ENCODE results near the gene TMUB2. TPM values are rescaled to one million over a fixed set of nuclear protein-coding genes. Genes with fewer than 3 reads are reported as not detected.
"Not testable (repeated sequence)": the region's sequence is repeated elsewhere in the genome, so short reads cannot be mapped to it uniquely, and the experiment has no call there.

TMUB2 gene
- total RNA-seq, result 27.9 TPM

DNA sequence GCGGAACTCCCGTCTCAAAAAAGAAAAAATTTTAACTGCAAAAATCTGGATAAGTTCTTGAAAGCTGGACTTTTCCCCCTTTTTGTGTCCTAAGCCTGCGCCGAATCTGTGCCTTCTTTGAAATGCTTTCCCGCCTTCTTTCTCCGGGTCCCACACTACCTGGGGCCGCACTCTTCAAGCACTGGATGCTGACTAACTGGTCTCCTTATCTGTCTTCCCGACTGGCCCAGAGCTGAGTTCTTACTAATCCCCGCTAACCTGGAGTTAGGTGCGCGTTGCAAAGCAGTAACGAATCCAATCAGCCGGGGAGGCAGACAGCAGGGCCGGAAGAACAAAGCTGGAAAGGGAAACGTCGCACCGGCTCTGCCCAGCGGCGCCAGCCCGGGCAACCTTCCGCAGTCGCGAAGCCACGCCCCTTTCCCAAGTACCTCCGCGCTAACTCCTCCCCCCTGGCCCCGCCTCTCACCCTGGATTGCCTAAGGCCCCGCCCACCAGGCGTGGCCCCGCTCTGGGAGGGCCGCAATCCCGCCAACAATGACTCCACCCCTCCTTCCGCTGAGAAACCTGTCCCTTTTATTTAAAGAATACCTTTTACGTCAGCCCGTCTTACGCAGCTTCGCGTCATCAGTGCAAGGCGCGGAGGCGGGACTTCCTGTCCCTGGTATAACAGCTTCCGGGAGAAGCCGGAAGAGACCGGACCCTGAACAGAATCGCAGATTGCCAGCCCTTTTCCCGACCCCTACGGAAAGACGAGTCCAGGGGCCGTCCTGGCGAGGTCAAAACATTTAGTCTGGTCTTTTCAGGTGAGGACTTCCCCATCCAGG is at the start of gene TMUB2:
TMUB2 (plus strand) TSS at position 666 of the 824 bp plus-strand sequence. CDS start 737 bp downstream, outside the sequence.
- TF ChIP-seq, protein P1, sequence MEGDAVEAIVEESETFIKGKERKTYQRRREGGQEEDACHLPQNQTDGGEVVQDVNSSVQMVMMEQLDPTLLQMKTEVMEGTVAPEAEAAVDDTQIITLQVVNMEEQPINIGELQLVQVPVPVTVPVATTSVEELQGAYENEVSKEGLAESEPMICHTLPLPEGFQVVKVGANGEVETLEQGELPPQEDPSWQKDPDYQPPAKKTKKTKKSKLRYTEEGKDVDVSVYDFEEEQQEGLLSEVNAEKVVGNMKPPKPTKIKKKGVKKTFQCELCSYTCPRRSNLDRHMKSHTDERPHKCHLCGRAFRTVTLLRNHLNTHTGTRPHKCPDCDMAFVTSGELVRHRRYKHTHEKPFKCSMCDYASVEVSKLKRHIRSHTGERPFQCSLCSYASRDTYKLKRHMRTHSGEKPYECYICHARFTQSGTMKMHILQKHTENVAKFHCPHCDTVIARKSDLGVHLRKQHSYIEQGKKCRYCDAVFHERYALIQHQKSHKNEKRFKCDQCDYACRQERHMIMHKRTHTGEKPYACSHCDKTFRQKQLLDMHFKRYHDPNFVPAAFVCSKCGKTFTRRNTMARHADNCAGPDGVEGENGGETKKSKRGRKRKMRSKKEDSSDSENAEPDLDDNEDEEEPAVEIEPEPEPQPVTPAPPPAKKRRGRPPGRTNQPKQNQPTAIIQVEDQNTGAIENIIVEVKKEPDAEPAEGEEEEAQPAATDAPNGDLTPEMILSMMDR (IDR thresholded peaks at IDR 0.05), result no peak
- intact Hi-C loops (cut with DNase I), result loop anchor here (1.0 to 5.0 kb wide), 6 partner anchors 14 to 114 kb away; partner anchors contain the start of genes G6PC3 and HDAC5
- no peaks in the 10 kb centered on the region for H3K9me3 ChIP-seq
- peaks cover 5 to 22% of the 10 kb centered on the region in 2 donors for H3K4me1 ChIP-seq
- H3K36me3 ChIP-seq, result peaks cover 22 to 35% of the 10 kb centered on the region in 2 donors
- no peaks in the 10 kb centered on the region for H3K27me3 ChIP-seq
- peak within 1 kb of the TSS; percentile 75 to 92 for H3K4me3 ChIP-seq
- peak within 1 kb of the TSS; percentile 96 to 97 for H3K27ac ChIP-seq
- peak; percentile 98 to 99 for DNase-seq (ENCODE audit: low spot score in 2 of 2)

DNA sequence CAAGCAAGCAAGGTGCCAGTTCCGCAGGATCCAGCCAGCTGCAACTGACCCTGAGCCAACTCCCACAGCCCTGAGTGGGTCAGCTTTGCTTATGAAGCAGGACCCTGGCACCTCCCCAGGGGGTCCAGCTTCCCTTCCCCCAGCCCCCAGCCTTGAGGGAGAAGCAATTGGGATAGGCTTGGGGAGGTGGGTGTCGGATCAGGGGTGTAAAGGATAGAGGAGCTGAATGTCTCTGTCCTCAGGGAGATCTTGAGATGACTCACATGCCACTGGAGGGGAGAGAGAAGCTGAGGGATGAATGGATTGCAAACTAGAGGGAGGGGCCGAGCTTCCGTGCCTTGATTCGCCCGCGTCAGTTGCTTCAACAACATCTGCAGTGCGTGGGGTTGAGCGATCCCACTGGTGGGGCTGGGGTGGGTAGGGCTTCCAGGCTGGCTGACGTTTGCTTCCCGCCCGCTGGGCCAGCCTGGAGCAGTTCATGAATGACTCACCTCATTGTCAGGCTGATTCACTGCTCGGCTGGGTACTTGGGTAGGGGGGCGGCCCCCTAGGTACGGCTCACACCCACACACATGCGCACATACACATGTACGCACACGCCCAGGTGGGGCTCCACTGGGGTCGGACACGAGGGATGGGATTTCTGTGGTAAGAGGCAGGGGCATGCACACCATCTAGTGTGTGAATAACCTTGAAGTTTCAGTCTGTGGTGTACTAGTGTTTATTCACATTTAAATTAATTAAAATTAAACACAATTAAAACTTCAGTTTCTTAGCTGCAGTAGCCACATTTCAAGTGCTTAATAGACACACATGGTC is 48.7 kb upstream of the TMUB2 start:
- Histone ChIP-seq H3K36me3 (no peaks in the 10 kb centered on the region), H3K9me3 (no peaks in the 10 kb centered on the region), H3K4me1 (peaks cover 0 to 10% of the 10 kb centered on the region in 2 donors), H3K27me3 (no peaks in the 10 kb centered on the region), H3K4me3 (peak overlapping the region in 1 of 2 donors; percentile 32), H3K27ac (peak overlapping the region; percentile 72 to 78)
- DNase-seq (ENCODE audit: low spot score in 2 of 2), result peak; percentile 91 to 98
- intact Hi-C loops (cut with DNase I), result loop anchor here (1.0 to 2.0 kb wide), 4 partner anchors 14 to 67 kb away; partner anchors contain the start of genes G6PC3 and TMUB2
- TF ChIP-seq, protein P1 (IDR thresholded peaks at IDR 0.05), result no peak

DNA sequence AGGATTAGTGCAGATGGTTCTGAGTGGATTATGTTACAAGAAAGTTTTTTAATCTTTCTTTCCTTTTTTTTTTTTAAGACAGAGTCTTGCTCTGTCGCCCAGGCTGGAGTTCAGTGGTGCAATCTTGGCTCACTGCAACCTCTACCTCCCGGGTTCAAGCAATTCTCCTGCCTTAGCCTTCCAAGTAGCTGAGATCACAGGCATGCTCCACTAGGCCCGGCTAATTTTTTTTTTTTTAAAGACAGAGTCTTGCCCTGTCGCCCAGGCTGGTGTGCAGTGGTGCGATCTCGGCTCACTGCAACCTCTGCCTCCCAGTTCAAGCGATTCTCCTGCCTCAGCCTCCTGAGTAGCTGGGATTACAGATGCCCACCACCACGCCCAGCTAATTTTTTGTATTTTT is 42.9 kb upstream of the TMUB2 start:
- H3K9me3 ChIP-seq; intact Hi-C loops (cut with DNase I); H3K4me3 ChIP-seq; H3K36me3 ChIP-seq; H3K4me1 ChIP-seq; DNase-seq (ENCODE audit: low spot score in 2 of 2); H3K27ac ChIP-seq; H3K27me3 ChIP-seq: not testable (repeated sequence)

DNA sequence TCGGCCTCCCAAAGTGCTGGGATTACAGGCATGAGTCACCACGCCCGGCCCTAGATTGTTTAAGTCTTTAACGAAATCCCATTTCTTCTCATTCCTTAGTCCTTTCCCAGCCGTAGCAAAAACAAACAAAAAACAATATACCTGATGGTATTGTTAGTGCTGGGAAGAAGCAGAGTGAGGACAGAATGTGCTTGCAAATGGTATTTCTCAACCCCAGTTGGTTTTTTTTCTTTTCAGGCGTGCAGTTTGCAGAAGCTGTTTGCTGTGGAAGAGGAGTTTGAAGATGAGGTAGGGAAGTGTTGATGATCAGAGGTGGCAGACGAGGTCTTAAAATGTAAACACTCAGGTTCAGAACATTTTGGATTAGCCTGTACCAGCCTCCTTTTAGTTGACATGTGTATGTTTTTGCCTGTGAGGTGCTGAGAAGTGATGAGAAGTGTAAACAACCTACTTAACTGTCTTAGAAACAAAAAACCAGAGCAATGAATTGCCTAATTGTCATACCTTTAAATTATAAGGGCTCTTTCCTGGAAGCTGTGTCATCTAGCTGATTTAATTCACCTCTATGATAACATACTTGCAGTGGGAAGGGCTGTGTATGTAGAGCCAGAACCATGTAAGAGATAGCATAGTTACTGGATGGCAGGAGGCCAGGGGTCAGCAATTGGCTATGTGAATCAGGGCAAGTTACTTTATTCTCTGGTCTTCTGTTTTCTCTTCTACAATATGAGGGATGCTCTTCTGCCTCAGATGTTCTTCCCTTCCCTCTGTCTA is 41.6 kb upstream of the TMUB2 start:
- no peaks in the 10 kb centered on the region for H3K9me3 ChIP-seq
- peaks cover 0 to 5% of the 10 kb centered on the region in 2 donors for H3K4me1 ChIP-seq
- intact Hi-C loops (cut with DNase I), result no loop called here
- no peak for DNase-seq (ENCODE audit: low spot score in 2 of 2)
- no peaks in the 10 kb centered on the region for H3K27me3 ChIP-seq
- H3K36me3 ChIP-seq, result no peaks in the 10 kb centered on the region
- H3K4me3 ChIP-seq, result no peak overlapping the region
- TF ChIP-seq, protein P1 (IDR thresholded peaks at IDR 0.05), result no peak
- H3K27ac ChIP-seq, result no peak overlapping the region

DNA sequence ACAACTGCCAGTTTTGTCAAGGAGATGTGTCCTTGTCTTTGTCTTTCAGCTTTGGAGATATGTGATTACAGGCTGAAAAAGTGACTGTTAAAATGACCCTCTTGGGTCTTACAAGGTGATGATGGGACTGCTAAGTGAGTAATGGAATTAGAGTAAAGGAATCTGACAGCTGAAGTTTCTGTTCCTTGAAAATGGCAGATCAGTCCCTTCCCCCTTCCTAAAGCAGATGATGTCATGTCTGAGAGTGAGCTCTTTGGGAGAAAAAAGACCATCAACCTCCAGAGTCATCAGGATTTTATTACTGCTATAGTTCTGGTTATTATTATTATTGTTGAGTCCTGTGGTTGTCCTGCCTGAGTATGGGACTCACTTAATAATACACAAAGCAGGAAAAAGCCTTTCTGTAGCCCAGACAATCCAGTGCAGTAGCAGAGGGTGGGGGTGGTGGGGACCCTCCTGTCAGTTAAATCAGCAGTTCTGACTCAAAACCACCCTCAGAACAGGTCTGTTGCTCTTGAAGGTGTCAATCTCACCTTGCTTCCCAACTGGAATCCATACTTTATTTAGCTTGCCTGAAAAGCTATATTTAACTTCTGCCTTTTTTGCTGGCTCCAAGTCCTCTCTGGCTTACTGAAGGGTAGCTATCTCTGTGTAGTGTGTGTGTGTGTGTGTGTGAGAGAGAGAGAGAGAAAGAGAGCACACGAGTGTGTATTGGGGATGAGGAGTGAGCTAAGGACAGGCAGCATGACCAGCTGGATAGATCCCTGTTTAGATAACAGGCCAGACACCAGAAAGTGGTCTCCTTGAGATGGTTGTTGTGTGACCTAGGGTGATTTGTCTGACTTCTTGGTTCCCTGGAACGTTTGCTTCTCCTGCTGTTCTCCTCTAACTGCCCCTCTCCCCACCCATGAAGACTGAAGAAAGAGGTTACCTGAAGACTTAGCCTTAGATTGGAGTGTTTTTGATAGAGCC is 40.1 kb upstream of the TMUB2 start:
- DNase-seq (ENCODE audit: low spot score in 2 of 2), result no peak
- no peaks in the 10 kb centered on the region for H3K9me3 ChIP-seq
- peaks cover 0 to 5% of the 10 kb centered on the region in 2 donors for H3K4me1 ChIP-seq
- no peaks in the 10 kb centered on the region for H3K27me3 ChIP-seq
- no peak overlapping the region for H3K4me3 ChIP-seq
- no peak overlapping the region for H3K27ac ChIP-seq
- no peaks in the 10 kb centered on the region for H3K36me3 ChIP-seq
- intact Hi-C loops (cut with DNase I), result no loop called here
- TF ChIP-seq, protein P1 (IDR thresholded peaks at IDR 0.05), result no peak
